NCI-H2196 (cell line): Measurements from ENCODE around the gene TSGA10IP.
"Not testable (repeated sequence)": the region's sequence is repeated elsewhere in the genome, so short reads cannot be mapped to it uniquely, and the experiment has no call there.

ENCODE experiments used
- DNase-seq: peaks from one replicate; lab custom pipeline; 2025; ENCODE audit not compliant: unreplicated experiment; lab: John Stamatoyannopoulos, UW

TSGA10IP gene

DNA sequence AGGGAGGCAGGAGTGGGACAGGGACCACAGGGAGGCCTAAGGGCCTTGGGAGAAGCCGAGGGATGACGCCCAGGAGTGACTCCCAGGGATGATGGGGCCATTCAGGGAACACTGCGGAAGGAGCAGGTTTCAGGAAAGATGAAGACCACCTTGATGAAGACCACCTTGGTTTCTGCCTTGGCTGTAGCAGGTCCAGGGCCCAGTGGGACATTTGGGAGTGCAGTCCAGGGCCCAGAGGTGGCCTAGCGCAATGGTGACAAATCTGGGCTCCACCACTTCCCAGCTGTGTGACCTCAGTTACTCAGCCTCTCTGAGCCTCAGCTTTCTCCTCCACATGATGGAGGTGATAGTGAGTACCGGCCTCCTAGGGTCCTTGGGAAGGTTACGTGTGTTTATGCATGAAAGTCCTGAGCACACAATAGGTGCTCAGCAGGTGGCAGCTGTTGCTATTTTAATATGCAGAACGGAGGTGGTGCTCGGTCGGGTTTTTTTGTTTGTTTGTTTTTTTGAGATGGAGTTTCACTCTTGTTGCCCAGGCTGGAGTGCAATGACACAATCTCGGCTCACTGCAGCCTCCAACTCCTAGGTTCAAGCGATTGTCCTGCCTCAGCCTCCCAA, 770 bp downstream of the TSGA10IP start:
- no peak for DNase-seq

DNA sequence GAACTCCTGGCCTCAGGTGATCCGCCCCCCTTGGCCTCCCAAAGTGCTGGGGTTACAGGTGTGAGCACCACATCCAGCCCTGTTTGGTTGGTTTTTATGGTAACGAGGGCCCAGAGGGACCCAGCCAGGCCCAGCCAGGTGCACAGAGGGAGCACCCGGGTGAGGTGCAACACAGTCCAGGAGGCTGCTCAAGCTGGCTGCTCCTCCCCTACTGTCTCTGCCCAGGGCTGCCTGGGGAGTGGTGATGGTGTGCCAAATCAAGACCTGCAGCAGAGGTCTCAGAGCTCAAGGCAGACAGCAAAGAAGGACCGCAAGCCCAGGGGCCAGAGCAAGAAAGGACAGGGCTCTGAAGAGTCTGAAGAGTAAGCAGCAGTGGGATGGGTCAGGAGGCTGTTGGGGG, 1.4 kb downstream of the TSGA10IP start:
- DNase-seq, result no peak

- DNase-seq, result no peak
These were observed 1.9 kb downstream of the TSGA10IP start for GRCh38 chr11:65947133-65947532.

GRCh38 chr11:65947603-65948125, 2.4 kb downstream of the TSGA10IP start:
- DNase-seq, result no peak

DNA sequence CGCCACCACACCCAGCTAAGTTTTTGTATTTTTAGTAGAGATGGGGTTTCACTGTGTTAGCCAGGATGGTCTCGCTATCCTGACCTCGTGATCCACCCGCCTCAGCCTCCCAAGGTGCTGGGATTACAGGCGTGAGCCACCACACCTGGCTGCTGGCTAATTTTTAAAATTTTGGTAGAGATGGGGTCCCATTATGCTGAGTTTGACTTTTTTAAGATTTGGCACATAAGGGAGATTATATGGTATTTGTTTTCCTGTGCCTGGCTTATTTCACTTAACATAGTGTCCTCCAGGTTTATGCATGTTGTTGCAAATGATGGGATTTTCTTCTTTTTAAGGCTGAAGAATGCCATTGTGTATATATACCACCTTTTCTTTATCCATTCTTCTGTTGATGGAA, 5.4 kb downstream of the TSGA10IP start:
- not testable (repeated sequence) for DNase-seq

GRCh38 chr11:65951641-65952040, 6.4 kb downstream of the TSGA10IP start:
- not testable (repeated sequence) for DNase-seq

GRCh38 chr11:65952052-65952521, 6.8 kb downstream of the TSGA10IP start:
- DNase-seq, result no peak

- DNase-seq, result no peak
These were observed 8.2 kb downstream of the TSGA10IP start for GRCh38 chr11:65953471-65953870.

DNA sequence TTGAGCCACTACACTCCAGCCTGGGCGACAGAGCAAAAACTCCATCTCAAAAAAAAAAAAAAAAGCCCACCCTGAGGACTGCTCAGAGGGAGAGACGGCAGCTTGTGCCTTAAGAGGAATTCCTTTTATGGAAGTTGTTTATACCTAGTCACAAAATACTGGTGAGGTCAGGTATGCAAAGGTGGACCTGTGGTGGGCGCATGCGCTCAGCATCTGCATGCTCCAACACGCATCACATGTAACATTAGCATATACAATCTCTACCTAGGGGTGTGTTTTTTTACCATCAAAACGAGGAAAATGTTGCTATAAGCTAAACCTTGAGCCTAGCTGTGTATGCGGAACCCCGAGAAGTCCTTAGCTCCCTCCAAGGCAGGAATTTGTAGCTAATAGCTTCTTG, 9.5 kb downstream of the TSGA10IP start:
- DNase-seq, result no peak

GRCh38 chr11:65958291-65958690, 13.0 kb downstream of the TSGA10IP start:
- DNase-seq, result no peak

- DNase-seq, result no peak
These were observed 13.6 kb downstream of the TSGA10IP start for GRCh38 chr11:65958774-65959420.

DNA sequence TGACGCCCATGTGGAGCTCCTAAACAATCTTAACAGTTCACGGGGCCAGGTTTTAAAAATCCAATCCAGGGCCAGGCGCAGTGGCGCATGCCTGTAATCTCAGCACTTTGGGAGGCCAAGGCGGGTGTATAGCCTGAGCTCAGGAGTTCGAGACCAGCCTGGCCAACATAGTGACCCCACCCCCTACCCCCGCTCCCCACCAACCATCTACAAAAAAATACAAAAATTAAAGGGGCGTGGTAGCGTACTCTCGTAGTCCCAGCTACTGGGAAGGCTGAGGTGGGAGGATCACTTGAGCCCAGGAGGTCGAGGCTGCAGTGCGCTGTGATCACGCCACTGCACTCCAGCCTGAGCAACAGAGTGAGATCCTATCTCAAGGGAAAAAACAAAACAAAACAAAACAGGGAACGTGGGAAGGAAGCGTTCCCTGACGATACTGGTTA, 15.6 kb downstream of the TSGA10IP start:
- no peak for DNase-seq

GRCh38 chr11:65961267-65962140, 16.2 kb downstream of the TSGA10IP start, which contains the start of gene SART1:
TSS of gene SART1 (plus strand) at chr11:65961734. CDS start at chr11:65961781, 47 bp downstream.
- peak; percentile 97 for DNase-seq

DNA sequence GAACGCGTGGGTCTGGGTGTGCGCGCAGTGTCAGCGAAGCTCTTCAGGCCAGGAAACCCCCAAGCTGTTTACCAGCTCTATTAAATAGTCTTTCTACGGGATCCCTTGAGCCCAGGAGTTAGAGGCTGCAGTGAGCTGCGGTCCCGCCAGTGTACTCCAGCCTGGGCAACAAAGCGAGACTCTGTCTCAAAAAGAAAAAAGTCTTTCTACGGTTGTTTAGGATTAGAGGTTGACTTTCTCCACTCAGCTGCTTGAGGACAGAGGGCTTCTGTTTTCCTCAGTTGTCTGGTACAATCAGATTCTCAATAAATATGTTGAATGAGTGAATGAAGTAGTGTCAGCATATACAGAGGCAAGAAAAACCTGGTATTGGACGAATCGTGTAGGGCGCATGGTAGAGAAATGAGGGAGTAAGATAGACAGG, 16.9 kb downstream of the TSGA10IP start:
- DNase-seq, result no peak

DNA sequence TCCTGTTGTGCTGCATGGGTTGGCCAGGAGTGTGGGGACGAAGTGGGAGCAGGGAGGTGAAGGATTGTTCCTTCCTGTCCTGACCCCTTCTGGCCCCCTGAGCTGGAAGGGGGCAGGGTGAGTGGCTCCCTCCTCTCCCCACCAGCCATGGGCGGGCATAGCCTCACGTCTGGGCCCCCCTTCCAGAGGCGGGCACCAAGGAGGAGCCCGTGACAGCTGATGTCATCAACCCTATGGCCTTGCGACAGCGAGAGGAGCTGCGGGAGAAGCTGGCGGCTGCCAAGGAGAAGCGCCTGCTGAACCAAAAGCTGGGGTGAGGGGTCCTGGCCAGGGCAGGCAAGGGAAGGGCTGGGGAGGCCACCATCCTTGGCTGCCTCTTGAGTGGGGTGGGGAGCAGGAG, 19.6 kb downstream of the TSGA10IP start:
- DNase-seq, result no peak

GRCh38 chr11:65965986-65966762, 20.9 kb downstream of the TSGA10IP start:
- no peak for DNase-seq

- DNase-seq, result no peak
These were observed 22.2 kb downstream of the TSGA10IP start for GRCh38 chr11:65967329-65967934.

DNA sequence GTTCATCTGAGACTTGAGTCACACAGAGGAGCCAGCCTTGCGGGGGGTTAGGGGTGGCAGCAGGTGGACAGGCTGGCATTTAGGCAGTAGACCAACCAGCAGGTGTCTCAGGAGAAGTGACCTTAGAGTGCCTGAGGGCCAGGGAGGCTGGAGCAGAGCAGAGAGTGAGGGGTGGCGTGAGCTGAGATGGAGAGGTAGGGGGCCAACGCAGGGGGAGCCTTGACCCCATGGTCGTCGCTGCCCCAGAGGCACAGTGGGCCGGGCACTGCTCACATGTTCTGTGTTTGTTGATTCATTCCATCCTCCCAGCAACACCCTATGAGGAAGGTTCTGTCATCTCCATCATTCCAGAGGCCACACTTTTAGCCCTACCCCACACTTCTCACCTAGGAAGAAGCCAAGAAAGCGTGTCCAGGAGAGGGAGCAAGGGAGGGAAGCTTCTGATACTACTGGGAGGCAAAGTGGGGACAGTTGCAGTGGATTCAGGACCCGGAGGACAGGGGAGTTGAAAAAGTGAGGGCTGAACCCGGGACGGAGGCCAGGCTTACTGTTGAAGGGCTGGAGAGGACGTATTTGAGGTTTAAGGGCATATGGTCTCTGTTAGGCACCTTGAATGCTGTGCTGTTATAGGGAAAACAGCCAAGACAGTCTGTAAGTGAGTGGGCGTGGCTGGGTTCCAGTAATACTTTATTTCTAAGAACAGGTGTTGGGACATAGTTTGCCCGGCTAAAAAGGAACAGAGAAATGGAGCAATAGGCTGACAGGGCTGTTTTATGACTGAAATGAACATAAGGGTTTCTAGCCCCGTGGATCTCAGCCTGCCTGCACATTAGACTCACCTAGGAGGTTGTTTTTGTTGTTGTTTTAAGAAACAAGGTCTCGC, 23.6 kb downstream of the TSGA10IP start:
- no peak for DNase-seq

DNA sequence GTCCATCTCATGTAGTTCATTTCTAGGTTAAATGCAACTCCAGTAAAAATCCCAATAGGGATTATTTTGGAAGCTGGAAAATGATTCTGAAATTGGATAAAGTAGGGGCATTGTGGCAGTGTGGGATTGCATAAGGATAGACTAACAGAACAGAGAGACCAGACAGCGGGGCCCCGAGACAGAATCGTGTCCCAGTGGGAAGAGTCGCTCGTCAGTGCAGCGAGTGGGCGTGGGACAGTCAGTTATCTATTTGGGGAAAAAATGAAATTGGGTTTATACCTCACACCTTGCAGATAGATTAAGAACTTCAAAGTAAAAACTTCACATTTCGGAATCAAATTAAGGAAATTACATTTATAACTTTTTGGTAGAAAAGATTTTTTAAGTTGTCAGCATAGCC, 26.8 kb downstream of the TSGA10IP start:
- no peak for DNase-seq
